Esophagus muscularis mucosa (tissue), 4 donors: Measurements from ENCODE around the gene COL5A1. TPM values are rescaled to one million over a fixed set of nuclear protein-coding genes. Genes with fewer than 3 reads are reported as not detected.

Source experiments
- DNase-seq: peaks from one replicate; pipeline ENCODE4 v3.0.0-alpha.2; 2017; ENCODE audit errors: extremely low spot score
- H3K27ac ChIP-seq, 4 donors: fragments of 200-600 bp; sonication (generic); replicated peaks in 1 of 4; 1 replicate in 3 of 4; 2 replicates in 1 of 4; pipeline ENCODE4 v1.5.1; 2016 to 2019; ENCODE audit warnings: mild to moderate bottlenecking in 1 of 4
- H3K27me3 ChIP-seq, 4 donors: fragments of 200-600 bp; sonication (generic); one replicate each; pipeline versions ENCODE4 v1.5.1 to v1.6.0; 2016 to 2019
- H3K36me3 ChIP-seq, 4 donors: fragments of 200-600 bp; sonication (generic); one replicate each; pipeline ENCODE4 v1.5.1; 2016 to 2019
- H3K4me1 ChIP-seq, 4 donors: fragments of 200-600 bp; sonication (generic); one replicate each; pipeline ENCODE4 v1.5.1; 2016 to 2019
- H3K4me3 ChIP-seq, 4 donors: fragments of 200-600 bp; sonication (generic); 1 replicate in 2 of 4; 2 replicates in 2 of 4; pipeline ENCODE4 v1.5.1; 2016 to 2019; ENCODE audit warnings: mild to moderate bottlenecking in 4 of 4, moderate library complexity in 1 of 4
- H3K9me3 ChIP-seq, 4 donors: fragments of 200-600 bp; sonication (generic); 1 replicate in 3 of 4; 2 replicates in 1 of 4; pipeline ENCODE4 v1.5.1; 2016 to 2019
- EP300 ChIP-seq: sonication (generic); formaldehyde crosslinking; IDR thresholded peaks from one replicate; pipeline ENCODE4 v1.6.1; 2017; ENCODE audit warnings: antibody characterized with exemption
- POLR2A ChIP-seq: fragments of 450-650 bp; IDR thresholded peaks from one replicate; pipeline ENCODE4 v1.6.1; 2017; ENCODE audit warnings: antibody characterized with exemption, moderate library complexity, mild to moderate bottlenecking, low read depth
- POLR2AphosphoS5 ChIP-seq, 2 donors: sonication (generic); formaldehyde crosslinking; IDR thresholded peaks; one replicate each; pipeline ENCODE4 v1.6.1; 2017; ENCODE audit warnings: antibody characterized with exemption in 2 of 2
- WGBS: methylation state at CpG from one replicate; pipeline ENCODE4 v1.1.5; 2018; 5-methylcytosine and 5-hydroxymethylcytosine counted together
- intact Hi-C: fragments of 100-400 bp; cut with DNase I; formaldehyde crosslinking; loops from one replicate; pipeline ENCODE4 v1.15.1; 2023
- total RNA-seq, 4 donors: library from RNA; depleted of rRNA; stranded (reverse); fragments of >200 nt; gene quantifications; one replicate each; pipeline versions ENCODE4 v1.1.0 to v1.2.1, GENCODE V29; 2016
- TF ChIP-seq, protein P1 (sequence below), 3 experiments: fragments of 200-600 bp in 2 of 3; fragments of 450-650 bp in 1 of 3; sonication (generic) in 2 of 3; IDR thresholded peaks; one replicate each; pipeline ENCODE4 v1.5.1; 2017 to 2019; ENCODE audit warnings: antibody characterized with exemption in 3 of 3, mild to moderate bottlenecking in 2 of 3, moderate library complexity in 1 of 3

Gene COL5A1
- total RNA-seq, 4 donors from 2014 or later = 36.0 to 89.5 (median 56.4) TPM

DNA sequence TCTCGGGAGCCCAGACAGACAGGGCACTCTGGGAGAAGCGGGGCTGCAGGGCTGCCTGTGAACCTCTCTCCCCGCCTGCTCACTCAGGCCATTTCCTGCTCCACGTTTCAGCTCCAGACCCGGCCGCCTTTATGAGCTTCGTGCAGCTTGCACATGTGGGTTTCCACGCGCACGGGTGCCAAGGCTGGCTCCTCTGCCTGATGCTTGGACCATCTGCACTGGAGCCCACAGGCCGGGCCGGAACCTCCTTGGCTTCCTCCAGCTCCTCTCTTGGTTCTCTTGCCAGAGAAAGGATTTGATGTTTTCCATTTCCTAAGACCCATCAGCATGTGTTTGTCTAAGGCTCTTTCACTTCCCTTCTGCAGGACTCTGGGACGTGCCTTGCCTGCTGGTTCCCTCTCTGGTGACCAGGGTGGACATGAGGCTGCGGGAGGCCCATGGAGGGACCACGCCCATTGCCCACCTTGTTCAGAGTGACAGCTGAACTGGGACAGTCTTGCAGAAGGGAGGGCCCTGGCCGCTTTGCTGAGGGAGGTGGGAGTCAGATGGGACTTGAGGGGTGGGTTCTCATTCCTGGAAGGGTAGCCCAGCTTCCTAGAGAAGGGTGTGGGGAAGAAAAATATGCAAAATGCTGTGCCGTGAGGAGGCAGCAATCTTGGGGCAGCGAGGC is 23.3 kb upstream of the COL5A1 start:
- intact Hi-C loops = no loop called here
- 78% methylated on average over 15 of the region's 18 CpGs for WGBS
- no peak for DNase-seq

DNA sequence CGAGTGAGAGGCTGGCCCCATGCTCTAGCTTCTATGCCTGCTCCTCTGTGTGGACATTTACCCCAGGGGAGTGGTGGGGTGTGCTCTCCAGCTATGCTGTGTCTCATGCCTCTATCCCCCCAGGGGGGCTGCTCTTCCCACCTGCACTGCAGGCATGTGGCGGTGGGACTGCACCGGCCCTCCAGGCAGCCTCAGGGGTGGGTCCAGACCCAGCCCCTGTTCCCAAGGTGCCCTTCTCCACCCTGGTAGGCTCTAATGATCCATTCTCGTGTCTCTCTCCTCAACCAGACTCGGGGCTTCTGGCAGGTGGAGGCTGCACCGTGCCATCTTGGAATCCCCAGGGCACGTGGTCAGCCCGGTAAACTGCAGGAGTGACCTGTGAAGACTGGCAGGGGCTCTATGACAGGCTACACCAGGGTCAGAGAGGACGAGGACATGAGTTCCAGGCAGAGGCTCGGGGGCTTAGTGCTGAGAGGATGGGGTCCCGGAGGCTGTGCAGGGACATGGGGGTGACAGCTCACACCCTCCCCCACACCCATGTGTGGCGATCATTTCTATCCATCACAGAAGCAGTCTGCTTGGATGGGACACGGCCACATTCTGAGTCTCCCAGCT is 22.7 kb upstream of the COL5A1 start:
- H3K4me3 ChIP-seq = no peak overlapping the region
- 95% methylated on average over 7 of the region's 13 CpGs for WGBS
- H3K4me1 ChIP-seq = peaks cover 0 to 10% (median 4%) of the 10 kb centered on the region in 4 donors
- no peak for DNase-seq
- peaks cover 0 to 20% (median 0%) of the 10 kb centered on the region in 4 donors for H3K27me3 ChIP-seq
- intact Hi-C loops = no loop called here
- H3K36me3 ChIP-seq = no peaks in the 10 kb centered on the region
- no peak for TF ChIP-seq POLR2A
- TF ChIP-seq, protein P1, sequence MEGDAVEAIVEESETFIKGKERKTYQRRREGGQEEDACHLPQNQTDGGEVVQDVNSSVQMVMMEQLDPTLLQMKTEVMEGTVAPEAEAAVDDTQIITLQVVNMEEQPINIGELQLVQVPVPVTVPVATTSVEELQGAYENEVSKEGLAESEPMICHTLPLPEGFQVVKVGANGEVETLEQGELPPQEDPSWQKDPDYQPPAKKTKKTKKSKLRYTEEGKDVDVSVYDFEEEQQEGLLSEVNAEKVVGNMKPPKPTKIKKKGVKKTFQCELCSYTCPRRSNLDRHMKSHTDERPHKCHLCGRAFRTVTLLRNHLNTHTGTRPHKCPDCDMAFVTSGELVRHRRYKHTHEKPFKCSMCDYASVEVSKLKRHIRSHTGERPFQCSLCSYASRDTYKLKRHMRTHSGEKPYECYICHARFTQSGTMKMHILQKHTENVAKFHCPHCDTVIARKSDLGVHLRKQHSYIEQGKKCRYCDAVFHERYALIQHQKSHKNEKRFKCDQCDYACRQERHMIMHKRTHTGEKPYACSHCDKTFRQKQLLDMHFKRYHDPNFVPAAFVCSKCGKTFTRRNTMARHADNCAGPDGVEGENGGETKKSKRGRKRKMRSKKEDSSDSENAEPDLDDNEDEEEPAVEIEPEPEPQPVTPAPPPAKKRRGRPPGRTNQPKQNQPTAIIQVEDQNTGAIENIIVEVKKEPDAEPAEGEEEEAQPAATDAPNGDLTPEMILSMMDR (IDR thresholded peaks at IDR 0.05) = no peak
- TF ChIP-seq POLR2AphosphoS5 (IDR thresholded peaks at IDR 0.05) = no peak
- TF ChIP-seq EP300 = no peak
- H3K9me3 ChIP-seq = no peaks in the 10 kb centered on the region
- no peak overlapping the region for H3K27ac ChIP-seq

More for the DNA sequence above, 23.3 kb upstream of the COL5A1 start:
- Histone ChIP-seq H3K36me3 (no peaks in the 10 kb centered on the region), H3K4me1 (peaks cover 0 to 10% (median 4%) of the 10 kb centered on the region in 4 donors), H3K4me3 (no peak overlapping the region), H3K27me3 (peaks cover 0 to 15% (median 0%) of the 10 kb centered on the region in 4 donors), H3K27ac (no peak overlapping the region), H3K9me3 (no peaks in the 10 kb centered on the region)
- TF ChIP-seq POLR2AphosphoS5 (IDR thresholded peaks at IDR 0.05) (no peak), EP300 (no peak), POLR2A (no peak)
- TF ChIP-seq, protein P1 (IDR thresholded peaks at IDR 0.05) = no peak

GRCh38 chr9:134619448-134619982 is 22.1 kb upstream of the COL5A1 start:
- TF ChIP-seq EP300 (no peak), POLR2A (no peak)
- intact Hi-C loops = no loop called here
- WGBS = 85% methylated on average over 6 of the region's 7 CpGs

GRCh38 chr9:134619983-134620661 is 21.5 kb upstream of the COL5A1 start:
- Histone ChIP-seq H3K27me3 (peaks cover 0 to 20% (median 0%) of the 10 kb centered on the region in 4 donors), H3K27ac (no peak overlapping the region), H3K4me3 (no peak overlapping the region), H3K9me3 (no peaks in the 10 kb centered on the region), H3K36me3 (no peaks in the 10 kb centered on the region), H3K4me1 (peaks cover 0 to 10% (median 4%) of the 10 kb centered on the region in 4 donors)
- 87% methylated on average over 3 of the region's 19 CpGs for WGBS
- no peak for DNase-seq
- intact Hi-C loops = no loop called here
- TF ChIP-seq, protein P1 (IDR thresholded peaks at IDR 0.05) = no peak
- TF ChIP-seq EP300 = no peak
- no peak for TF ChIP-seq POLR2A
- TF ChIP-seq POLR2AphosphoS5 (IDR thresholded peaks at IDR 0.05) = no peak

More at GRCh38 chr9:134619448-134619982, 22.1 kb upstream of the COL5A1 start:
- Histone ChIP-seq H3K9me3 (no peaks in the 10 kb centered on the region), H3K36me3 (no peaks in the 10 kb centered on the region), H3K4me1 (peaks cover 0 to 10% (median 4%) of the 10 kb centered on the region in 4 donors), H3K27me3 (peaks cover 0 to 20% (median 0%) of the 10 kb centered on the region in 4 donors), H3K27ac (no peak overlapping the region), H3K4me3 (no peak overlapping the region)
- no peak for DNase-seq
